HG02973 (cell line): ENCODE data around the gene IL4R.
A peak's percentile ranks its signal among the peaks of the same experiment; 100 is the strongest.
"Not testable (repeated sequence)": the region's sequence is repeated elsewhere in the genome, so short reads cannot be mapped to it uniquely, and the experiment has no call there.

Experiments
- ATAC-seq: cut with Tn5 transposase; IDR thresholded peaks from one replicate; pipeline ENCODE4 v1.9.1; 2021; ENCODE audit warnings: moderate library complexity; ENCODE audit not compliant: unreplicated experiment

Gene IL4R

DNA sequence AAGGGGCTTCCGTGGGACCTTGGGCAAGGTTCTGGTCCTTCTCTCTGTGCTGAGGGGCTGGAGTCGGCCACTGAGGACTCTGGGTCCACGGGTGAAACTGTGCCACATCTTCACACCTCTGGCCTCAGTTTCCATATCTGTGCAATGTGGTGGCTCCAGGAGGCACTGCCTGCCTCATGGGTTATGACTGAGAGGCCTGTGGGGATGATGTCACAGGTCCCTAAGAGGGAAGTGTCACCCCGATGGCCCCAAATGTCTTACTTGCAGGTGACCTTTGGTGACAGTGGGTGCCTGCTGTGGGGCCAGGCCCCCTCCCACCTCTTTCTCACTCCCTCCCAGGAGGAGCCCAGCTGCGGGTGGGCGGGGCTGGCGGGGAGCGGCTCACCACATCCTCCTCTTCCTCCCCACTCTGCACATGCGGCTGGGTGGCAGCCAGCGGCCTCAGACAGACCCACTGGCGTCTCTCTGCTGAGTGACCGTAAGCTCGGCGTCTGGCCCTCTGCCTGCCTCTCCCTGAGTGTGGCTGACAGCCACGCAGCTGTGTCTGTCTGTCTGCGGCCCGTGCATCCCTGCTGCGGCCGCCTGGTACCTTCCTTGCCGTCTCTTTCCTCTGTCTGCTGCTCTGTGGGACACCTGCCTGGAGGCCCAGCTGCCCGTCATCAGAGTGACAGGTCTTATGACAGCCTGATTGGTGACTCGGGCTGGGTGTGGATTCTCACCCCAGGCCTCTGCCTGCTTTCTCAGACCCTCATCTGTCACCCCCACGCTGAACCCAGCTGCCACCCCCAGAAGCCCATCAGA, 88.2 kb downstream of the IL4R start, which contains the start of gene IL21R:
Gene IL21R, plus strand, starts transcription at position 407 of the 801 bp plus-strand sequence. CDS start 27,898 bp downstream, outside the sequence.
- ATAC-seq, result peak; percentile 51

DNA sequence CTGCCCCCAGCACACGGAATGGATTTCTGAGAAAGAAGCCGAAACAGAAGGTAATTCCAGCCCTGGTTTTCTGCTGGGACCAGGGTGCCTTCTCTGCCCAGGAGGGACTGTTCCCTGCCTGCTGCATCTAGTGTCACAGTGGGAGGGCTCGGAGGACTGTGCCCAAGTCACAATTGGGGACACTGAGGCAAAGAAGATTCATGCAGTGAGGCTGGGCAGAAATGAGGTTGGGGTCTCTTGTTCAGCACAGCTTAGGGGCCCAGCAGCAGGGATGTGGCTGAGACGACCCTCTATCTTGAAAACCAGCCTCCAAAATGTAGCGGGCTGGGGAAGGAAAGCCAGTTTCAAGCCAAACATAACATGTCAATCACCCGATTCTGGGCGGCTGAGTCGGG, 88.8 kb downstream of the IL4R start:
- no peak for ATAC-seq

DNA sequence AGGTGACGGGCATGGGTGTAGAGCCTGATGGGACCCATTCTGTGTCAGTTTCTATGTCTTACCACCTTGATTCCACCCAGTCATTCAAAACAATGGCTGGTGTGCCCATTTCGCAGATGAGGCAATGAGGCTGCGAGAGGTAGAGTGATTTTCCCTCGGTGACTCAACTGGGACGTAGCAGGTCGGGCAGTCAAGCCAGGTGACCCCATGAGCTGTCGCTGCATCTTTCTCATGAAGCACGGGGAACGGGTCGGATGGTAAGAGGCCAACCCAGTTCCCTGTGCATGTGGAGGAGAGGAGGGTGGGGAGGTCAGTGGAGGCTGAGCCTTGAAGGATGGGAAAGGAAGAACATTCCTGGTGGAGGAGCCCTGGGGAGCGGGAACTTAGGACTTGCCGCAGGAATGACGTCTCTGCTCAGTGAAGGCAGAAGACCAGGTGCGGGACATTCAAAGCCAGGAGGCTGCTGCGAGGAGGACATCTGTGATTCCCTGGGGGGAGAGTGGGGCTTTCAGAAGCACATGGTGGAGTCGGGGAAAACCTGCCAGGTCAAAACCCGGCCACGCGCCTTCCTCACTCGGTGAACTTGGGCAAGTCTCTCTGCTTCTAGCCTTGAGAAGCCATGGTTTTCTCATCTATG, 89.3 kb downstream of the IL4R start:
- ATAC-seq, result no peak

DNA sequence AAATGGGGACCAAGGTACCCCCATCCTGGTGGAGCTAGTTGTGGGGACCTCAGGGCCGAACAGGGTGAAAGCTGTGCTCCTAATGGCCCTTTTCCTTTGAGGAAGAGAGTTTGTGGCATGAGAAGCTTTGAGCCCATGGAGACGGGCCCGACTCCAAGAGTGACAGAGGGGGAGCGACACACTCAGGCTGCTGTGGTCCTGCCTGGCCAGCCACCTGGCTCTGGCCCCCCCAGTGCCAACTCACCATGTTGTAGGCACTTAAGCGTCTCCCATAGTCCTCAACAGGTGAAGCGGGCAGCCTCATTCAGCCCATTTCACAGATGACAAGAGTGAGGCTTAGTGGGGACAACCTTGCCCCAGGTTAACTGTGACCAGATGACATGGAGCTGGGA, 89.8 kb downstream of the IL4R start:
- no peak for ATAC-seq

DNA sequence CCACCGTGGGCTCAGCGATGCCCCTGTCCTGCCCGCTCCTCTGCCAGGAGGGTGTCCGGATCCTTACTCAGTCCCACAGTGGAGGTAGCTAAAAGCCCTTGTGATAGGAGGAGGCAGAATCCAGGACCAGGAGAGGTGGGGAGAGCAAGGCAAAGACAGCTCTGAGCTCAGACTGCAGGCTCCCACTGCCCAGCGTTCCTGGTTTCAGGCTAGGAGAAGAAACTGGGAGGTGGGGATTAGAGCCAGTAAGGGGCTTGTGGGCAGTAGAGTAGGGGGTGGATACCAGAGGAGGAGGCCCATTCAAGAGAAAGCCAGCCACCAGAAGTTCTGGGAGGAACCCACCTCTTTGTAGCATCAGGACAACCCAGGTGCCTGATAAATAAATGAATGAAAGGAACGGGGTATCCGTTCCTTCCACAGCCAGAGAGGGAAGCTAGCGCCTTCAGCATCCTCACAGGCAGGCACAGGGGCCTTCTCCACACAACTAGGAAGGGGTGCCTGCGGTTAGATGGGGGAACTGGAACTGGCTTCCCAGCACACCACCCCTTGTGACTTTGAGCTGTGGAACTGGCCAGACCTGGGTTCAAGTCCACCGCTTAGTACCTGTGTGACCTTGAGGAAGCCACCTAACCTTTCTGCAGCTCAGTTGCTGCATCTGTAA, 90.5 kb downstream of the IL4R start:
- no peak for ATAC-seq

DNA sequence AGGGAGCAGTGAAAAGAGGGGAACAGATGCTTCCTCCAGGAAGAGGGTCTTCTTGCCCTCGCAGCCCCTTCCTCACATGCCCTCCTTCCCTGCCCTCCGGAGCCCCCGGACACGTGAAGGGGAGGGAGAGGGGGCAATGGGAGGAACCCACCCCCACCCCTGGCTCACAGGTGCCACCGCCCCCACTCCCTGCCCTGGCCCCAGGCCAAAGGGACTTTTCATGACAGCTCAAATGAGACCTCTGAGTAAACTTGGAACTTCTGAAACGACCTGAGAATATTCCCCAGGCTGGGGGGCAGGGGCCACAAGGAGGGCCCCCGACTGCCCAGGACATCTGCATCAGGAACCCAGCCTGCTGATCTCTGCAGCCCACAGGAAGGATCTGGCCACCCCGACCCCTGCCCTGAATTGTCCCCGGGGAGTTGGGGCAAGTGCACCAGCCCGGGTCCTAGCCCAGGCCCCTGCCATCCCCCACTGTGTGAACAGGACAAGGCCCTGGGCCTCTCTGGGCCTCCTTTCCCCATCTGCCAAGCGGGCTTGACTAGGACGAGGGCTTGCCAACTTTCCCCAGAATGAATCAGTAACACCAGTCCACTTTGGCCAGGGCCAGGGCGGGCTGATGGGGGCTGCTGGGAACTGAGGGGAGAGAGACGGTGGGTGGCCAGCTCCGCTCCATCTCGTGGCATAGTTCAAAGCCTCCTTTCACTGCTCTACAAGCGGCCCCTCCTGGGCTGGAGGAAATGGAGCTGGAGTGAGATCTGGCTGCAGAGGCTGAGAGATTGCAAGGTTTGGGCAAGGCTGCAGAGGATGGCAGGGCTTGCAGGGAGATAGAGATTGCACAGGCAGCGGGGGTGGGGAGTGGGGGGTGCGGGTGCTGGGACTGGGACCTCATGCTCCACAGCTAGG, 92.0 kb downstream of the IL4R start:
- ATAC-seq, result no peak

DNA sequence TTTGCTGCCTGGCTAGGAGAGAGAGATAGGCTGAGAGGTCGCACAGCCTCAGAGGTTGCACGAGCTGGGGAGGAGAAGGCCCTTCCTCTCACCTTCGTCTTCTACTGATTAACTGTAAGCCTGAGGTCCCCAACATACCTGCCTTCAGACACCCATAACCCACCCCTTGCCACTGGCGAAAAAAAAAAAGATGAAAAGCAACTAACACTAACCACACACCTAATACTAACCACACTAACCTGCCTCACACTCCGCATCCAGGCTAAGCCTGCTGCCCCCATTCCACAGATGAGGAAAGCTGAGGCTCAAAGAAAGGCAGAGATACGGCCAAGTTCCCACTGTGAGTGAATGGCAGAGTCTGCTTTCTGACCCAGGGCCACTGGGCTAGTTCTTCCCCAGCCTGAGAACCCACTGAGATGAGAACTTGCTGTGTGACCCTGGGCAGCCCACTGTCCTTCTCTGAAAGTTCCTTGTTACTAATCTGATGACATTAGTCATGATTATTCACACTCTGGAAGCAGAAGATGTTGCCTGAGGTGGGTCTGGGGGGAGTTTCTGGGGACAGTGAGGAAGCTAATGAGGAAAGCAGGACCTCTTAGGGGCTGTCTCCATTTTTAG, 92.8 kb downstream of the IL4R start:
- no peak for ATAC-seq

DNA sequence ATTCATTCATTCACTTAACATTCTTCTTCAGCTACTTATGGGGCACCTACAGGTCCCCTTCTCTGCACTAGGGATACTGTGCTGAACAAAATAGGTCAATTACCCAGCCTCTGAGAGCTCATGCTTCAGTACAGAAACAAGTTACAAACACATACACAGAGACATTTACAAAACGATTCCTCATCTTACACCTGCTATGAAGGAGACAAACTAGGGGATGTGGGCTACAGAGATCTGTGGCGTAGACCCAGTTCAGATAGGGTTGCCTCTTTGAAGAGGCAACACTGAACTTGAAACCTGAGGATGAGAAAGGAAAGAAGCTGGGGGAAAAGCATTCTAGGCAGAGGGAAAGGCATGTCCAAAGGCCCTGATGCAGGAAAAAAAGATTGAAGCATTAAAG, 93.4 kb downstream of the IL4R start:
- ATAC-seq, result no peak

DNA sequence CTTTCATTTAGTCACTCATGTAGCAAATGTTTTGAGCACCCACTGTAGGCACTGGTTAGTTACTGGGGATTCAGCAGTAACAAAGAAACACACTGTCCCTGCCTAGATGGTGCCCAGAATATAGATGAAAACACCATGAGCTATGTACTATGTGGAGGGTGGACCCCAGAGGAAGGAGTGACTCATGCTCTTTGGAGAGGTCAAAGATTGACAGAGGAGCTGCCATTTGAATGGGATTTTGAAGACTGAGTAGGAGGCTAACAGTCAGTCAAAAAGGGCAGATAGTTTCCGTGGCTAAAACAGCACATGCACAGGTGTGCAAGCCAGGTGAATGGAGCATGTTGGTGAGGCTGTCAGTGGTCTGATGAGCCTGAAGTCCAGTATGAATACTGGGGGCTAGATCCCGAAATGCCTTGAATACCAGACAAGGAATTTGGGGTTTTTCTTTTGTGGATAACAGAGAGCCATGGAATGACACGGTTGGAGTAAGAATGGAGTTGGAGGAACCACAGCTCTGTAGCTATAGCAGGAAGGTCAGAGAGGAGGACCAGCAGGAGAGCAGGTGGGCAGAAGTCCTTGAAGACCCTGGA, 94.3 kb downstream of the IL4R start:
- peak; percentile 37 for ATAC-seq

DNA sequence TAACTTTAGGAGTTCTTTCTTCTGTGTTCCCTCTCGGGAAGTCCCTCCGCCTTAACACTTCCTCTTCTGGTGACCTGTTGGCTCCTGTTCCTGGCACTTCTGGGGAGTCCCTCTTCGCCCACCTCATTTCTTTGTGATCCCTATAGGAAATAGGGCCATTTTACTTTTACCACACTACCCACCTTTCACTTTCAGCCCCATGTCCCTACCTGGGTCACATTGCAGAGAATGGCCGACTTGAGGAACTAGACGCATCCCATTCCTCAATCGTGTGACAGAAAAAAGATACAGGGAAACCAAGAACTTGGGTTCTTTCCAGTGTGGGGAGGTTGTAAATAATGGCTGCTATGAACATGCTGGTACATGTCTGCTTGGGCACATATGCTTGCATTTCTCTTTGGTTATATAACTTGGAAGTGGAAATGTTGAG, 94.8 kb downstream of the IL4R start:
- ATAC-seq, result peak; percentile 31

DNA sequence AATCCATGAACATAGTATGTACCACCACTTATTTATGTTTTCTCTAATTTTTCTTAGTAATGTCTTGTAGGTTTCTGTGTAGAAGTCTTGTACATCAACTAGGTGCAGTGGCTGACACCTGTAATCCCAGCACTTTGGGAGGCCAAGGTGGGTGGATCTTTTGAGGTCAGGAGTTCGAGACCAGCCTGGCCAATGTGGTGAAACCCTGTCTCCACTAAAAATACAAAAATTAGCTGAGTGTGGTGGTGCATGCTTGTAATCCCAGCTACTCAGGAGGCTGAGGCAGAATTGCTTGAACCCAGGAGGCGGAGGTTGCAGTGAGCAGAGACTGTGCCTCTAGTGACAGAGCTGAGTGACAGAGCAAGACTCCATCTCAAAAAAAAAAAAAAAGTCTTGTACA, 96.2 kb downstream of the IL4R start:
- not testable (repeated sequence) for ATAC-seq

DNA sequence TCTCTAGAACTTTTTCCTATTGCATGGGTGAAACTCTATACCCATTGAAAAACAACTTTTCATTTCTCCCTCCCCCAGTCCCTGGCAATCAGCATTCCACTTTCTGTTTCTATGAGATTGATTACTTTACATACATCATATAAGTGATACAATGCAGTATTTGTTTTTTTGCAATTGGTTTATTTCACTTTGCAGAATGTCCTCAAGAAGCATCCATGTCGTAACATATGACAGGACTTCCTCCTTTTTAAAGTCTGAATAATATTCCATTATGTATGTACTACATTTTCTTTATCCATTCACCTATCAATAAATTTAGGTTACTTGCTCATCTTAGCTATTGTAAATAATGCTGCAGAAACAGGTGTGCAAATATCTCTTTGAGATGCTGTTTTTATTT, 97.0 kb downstream of the IL4R start:
- ATAC-seq, result no peak

DNA sequence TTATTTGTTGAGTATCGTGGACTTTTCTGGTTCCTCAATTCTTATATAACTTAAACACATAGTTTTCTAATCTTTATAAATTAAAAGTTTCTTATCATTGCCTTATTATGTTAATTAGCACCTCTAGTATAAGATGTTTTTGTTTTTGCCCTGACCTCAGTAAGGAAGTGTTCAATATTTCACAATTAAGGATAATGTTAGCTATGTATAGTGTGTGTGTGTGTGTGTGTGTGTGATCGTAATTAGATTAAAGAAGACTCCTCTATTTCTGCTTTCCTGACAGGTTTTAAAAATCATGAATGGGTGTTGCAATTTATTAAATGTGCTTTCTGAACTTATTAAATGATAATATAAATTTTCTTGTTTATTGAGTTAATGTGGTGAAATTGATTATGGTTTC, 100.2 kb downstream of the IL4R start:
- ATAC-seq, result no peak
